GM23338 (cell line): Measurements from ENCODE around the gene TENM4.

Experiments
- CREB1 ChIP-seq: fragments of 250-450 bp; sonication (Bioruptor Pico); IDR thresholded peaks from 2 replicates; pipeline ENCODE4 v1.5.0; 2020; ENCODE audit warnings: low read depth, mild to moderate bottlenecking, moderate library complexity
- ETS1 ChIP-seq: IDR thresholded peaks from 2 replicates; pipeline ENCODE4 v1.6.1; 2016; ENCODE audit warnings: antibody characterized with exemption
- EZH2 ChIP-seq: fragments of 200-600 bp; sonication (generic); IDR thresholded peaks from one replicate; pipeline ENCODE4 v1.8.0; 2017; ENCODE audit warnings: antibody characterized with exemption, mild to moderate bottlenecking, low read depth; ENCODE audit not compliant: unreplicated experiment
- EZH2phosphoT487 ChIP-seq: fragments of 200-600 bp; sonication (generic); IDR thresholded peaks from one replicate; pipeline ENCODE4 v1.8.1; 2018; ENCODE audit warnings: antibody characterized with exemption; ENCODE audit not compliant: unreplicated experiment
- JUNB ChIP-seq: IDR thresholded peaks from one replicate; pipeline ENCODE4 v1.6.1; 2016; ENCODE audit warnings: antibody characterized with exemption; ENCODE audit not compliant: unreplicated experiment
- NANOG ChIP-seq: IDR thresholded peaks from 2 replicates; pipeline ENCODE4 v1.6.1; 2016; ENCODE audit warnings: antibody characterized with exemption, borderline replicate concordance
- POLR2AphosphoS5 ChIP-seq: IDR thresholded peaks from 2 replicates; pipeline ENCODE4 v1.6.1; 2016; ENCODE audit warnings: antibody characterized with exemption, low read depth
- REST ChIP-seq: IDR thresholded peaks from one replicate; pipeline ENCODE4 v1.6.1; 2018; ENCODE audit warnings: antibody characterized with exemption; ENCODE audit not compliant: unreplicated experiment
- ZNF331 ChIP-seq: fragments of 250-450 bp; sonication (Bioruptor Pico); IDR thresholded peaks from 2 replicates; pipeline ENCODE4 v1.5.0; 2020; ENCODE audit warnings: low read depth, mild to moderate bottlenecking, moderate library complexity
- TF ChIP-seq, protein P1 (sequence below), 2 experiments: fragments of 200-600 bp in 1 of 2; sonication (generic) in 1 of 2; conservative IDR thresholded peaks; 2 replicates each; pipeline versions ENCODE4 v1.5.1 to v1.6.1; 2016 to 2017; ENCODE audit warnings: antibody characterized with exemption in 2 of 2, low read depth in 2 of 2, mild to moderate bottlenecking in 2 of 2, moderate library complexity in 1 of 2
- TF ChIP-seq, protein P2 (sequence below): fragments of 250-450 bp; sonication (Bioruptor Pico); IDR thresholded peaks from 2 replicates; pipeline ENCODE4 v1.5.0; 2020; ENCODE audit warnings: mild to moderate bottlenecking, moderate library complexity

DNA sequence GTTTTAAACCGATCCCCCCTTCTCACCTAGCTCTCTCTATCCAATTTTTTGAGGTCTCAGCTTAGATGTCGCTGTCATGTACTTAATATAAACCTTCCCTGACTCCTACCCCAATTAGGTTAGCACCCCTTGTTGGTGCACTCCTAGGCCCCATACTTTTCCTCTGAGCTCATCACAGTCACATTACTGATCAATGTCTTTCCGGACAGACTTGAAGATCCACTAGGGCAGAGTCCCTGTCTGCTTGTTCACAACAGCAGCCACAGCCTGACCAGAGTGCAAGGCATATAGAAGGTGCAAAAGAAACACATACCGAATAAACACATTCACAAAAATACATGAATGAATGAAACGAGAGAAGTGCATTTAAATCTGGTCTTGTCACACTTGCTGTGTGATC is 605.2 kb downstream of the TENM4 start:
- no peak for TF ChIP-seq REST
- TF ChIP-seq, protein P1, sequence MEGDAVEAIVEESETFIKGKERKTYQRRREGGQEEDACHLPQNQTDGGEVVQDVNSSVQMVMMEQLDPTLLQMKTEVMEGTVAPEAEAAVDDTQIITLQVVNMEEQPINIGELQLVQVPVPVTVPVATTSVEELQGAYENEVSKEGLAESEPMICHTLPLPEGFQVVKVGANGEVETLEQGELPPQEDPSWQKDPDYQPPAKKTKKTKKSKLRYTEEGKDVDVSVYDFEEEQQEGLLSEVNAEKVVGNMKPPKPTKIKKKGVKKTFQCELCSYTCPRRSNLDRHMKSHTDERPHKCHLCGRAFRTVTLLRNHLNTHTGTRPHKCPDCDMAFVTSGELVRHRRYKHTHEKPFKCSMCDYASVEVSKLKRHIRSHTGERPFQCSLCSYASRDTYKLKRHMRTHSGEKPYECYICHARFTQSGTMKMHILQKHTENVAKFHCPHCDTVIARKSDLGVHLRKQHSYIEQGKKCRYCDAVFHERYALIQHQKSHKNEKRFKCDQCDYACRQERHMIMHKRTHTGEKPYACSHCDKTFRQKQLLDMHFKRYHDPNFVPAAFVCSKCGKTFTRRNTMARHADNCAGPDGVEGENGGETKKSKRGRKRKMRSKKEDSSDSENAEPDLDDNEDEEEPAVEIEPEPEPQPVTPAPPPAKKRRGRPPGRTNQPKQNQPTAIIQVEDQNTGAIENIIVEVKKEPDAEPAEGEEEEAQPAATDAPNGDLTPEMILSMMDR (conservative IDR thresholded peaks at IDR 0.05; ENCODE audit: low read depth in 2 of 2) = no peak
- TF ChIP-seq POLR2AphosphoS5 = no peak
- no peak for TF ChIP-seq JUNB
- TF ChIP-seq, protein P2, sequence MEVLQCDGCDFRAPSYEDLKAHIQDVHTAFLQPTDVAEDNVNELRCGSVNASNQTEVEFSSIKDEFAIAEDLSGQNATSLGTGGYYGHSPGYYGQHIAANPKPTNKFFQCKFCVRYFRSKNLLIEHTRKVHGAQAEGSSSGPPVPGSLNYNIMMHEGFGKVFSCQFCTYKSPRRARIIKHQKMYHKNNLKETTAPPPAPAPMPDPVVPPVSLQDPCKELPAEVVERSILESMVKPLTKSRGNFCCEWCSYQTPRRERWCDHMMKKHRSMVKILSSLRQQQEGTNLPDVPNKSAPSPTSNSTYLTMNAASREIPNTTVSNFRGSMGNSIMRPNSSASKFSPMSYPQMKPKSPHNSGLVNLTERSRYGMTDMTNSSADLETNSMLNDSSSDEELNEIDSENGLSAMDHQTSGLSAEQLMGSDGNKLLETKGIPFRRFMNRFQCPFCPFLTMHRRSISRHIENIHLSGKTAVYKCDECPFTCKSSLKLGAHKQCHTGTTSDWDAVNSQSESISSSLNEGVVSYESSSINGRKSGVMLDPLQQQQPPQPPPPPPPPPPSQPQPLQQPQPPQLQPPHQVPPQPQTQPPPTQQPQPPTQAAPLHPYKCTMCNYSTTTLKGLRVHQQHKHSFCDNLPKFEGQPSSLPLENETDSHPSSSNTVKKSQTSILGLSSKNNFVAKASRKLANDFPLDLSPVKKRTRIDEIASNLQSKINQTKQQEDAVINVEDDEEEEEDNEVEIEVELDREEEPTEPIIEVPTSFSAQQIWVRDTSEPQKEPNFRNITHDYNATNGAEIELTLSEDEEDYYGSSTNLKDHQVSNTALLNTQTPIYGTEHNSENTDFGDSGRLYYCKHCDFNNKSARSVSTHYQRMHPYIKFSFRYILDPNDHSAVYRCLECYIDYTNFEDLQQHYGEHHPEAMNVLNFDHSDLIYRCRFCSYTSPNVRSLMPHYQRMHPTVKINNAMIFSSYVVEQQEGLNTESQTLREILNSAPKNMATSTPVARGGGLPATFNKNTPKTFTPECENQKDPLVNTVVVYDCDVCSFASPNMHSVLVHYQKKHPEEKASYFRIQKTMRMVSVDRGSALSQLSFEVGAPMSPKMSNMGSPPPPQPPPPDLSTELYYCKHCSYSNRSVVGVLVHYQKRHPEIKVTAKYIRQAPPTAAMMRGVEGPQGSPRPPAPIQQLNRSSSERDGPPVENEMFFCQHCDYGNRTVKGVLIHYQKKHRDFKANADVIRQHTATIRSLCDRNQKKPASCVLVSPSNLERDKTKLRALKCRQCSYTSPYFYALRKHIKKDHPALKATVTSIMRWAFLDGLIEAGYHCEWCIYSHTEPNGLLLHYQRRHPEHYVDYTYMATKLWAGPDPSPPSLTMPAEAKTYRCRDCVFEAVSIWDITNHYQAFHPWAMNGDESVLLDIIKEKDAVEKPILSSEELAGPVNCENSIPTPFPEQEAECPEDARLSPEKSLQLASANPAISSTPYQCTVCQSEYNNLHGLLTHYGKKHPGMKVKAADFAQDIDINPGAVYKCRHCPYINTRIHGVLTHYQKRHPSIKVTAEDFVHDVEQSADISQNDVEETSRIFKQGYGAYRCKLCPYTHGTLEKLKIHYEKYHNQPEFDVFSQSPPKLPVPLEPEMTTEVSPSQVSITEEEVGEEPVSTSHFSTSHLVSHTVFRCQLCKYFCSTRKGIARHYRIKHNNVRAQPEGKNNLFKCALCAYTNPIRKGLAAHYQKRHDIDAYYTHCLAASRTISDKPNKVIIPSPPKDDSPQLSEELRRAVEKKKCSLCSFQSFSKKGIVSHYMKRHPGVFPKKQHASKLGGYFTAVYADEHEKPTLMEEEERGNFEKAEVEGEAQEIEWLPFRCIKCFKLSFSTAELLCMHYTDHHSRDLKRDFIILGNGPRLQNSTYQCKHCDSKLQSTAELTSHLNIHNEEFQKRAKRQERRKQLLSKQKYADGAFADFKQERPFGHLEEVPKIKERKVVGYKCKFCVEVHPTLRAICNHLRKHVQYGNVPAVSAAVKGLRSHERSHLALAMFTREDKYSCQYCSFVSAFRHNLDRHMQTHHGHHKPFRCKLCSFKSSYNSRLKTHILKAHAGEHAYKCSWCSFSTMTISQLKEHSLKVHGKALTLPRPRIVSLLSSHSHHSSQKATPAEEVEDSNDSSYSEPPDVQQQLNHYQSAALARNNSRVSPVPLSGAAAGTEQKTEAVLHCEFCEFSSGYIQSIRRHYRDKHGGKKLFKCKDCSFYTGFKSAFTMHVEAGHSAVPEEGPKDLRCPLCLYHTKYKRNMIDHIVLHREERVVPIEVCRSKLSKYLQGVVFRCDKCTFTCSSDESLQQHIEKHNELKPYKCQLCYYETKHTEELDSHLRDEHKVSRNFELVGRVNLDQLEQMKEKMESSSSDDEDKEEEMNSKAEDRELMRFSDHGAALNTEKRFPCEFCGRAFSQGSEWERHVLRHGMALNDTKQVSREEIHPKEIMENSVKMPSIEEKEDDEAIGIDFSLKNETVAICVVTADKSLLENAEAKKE (CRISPR knock-in tag) = no peak
- no peak for TF ChIP-seq ETS1
- TF ChIP-seq EZH2 = no peak
- TF ChIP-seq EZH2phosphoT487 = no peak
- no peak for TF ChIP-seq CREB1 (CRISPR knock-in tag)
- no peak for TF ChIP-seq ZNF331 (CRISPR knock-in tag)
- TF ChIP-seq NANOG = no peak
